Common myeloid progenitor, CD34-positive (primary cell): ENCODE measurements around the gene RAPGEF2.

Experiments used
- CTCF ChIA-PET: fragments of 350-600 bp; sonication (Branson Sonifier 250); formaldehyde crosslinking; loops from one replicate; lab custom pipeline; 2021; ENCODE audit warnings: antibody characterized with exemption; lab: Charles Lee
- POLR2A ChIA-PET: fragments of 350-600 bp; sonication (Branson Sonifier 250); formaldehyde crosslinking; loops from one replicate; lab custom pipeline; 2021; ENCODE audit warnings: antibody characterized with exemption; lab: Charles Lee
- DNase-seq, 3 donors: peaks; one replicate each; pipeline versions ENCODE4 v3.0.0 to v3.0.0-alpha.2; 2013
- H3K27ac ChIP-seq, 2 experiments: 1 replicate in 1 of 2; 2 replicates in 1 of 2; pipeline ENCODE4 v1.7.0; 2013; ENCODE audit warnings: inconsistent platforms in 2 of 2, low read length in 2 of 2, mild to moderate bottlenecking in 2 of 2, low read depth in 1 of 2, moderate library complexity in 1 of 2; ENCODE audit not compliant: severe bottlenecking in 2 of 2, insufficient read depth in 1 of 2, poor library complexity in 1 of 2
- H3K27me3 ChIP-seq, 5 experiments: replicated peaks in 2 of 5; 1 replicate in 3 of 5; 2 replicates in 2 of 5; pipeline versions ENCODE4 v1.6.1 to v1.7.0; 2013; ENCODE audit warnings: low read length in 4 of 5, mild to moderate bottlenecking in 2 of 5, moderate library complexity in 2 of 5, inconsistent platforms in 1 of 5; ENCODE audit not compliant: insufficient read depth in 5 of 5, control insufficient read depth in 4 of 5
- H3K36me3 ChIP-seq, 4 experiments: 1 replicate in 2 of 4; 2 replicates in 2 of 4; pipeline versions ENCODE4 v1.6.1 to v1.7.0; 2013; ENCODE audit warnings: low read length in 3 of 4, control low read depth in 1 of 4, mild to moderate bottlenecking in 1 of 4; ENCODE audit not compliant: control insufficient read depth in 4 of 4, insufficient read depth in 4 of 4
- H3K4me1 ChIP-seq, 4 experiments: 1 replicate in 3 of 4; 2 replicates in 1 of 4; pipeline versions ENCODE4 v1.6.1 to v1.7.1; 2013; ENCODE audit warnings: low read length in 3 of 4, mild to moderate bottlenecking in 3 of 4, control low read depth in 1 of 4, inconsistent platforms in 1 of 4, moderate library complexity in 1 of 4; ENCODE audit not compliant: control insufficient read depth in 4 of 4, insufficient read depth in 4 of 4; ENCODE audit errors: control extremely low read depth in 1 of 4
- H3K4me3 ChIP-seq, 7 experiments: 1 replicate in 4 of 7; 2 replicates in 3 of 7; pipeline versions ENCODE4 v1.5.1 to v1.7.0; 2013; ENCODE audit warnings: mild to moderate bottlenecking in 7 of 7, low read length in 6 of 7, moderate library complexity in 6 of 7, inconsistent platforms in 2 of 7, low read depth in 2 of 7, control low read depth in 1 of 7; ENCODE audit not compliant: insufficient read depth in 4 of 7, control insufficient read depth in 1 of 7; ENCODE audit errors: extremely low read depth in 1 of 7
- H3K9me3 ChIP-seq, 5 experiments: 1 replicate in 4 of 5; 2 replicates in 1 of 5; pipeline versions ENCODE4 v1.6.1 to v1.7.1; 2013; ENCODE audit warnings: low read length in 4 of 5, mild to moderate bottlenecking in 2 of 5, inconsistent platforms in 1 of 5, low read depth in 1 of 5, moderate library complexity in 1 of 5; ENCODE audit not compliant: control insufficient read depth in 4 of 5, insufficient read depth in 2 of 5; ENCODE audit errors: control extremely low read depth in 1 of 5
- WGBS: methylation state at CpG from one replicate; pipeline ENCODE4 v1.1.5; 2013; ENCODE audit not compliant: insufficient coverage; 5-methylcytosine and 5-hydroxymethylcytosine counted together

The RAPGEF2 gene

DNA sequence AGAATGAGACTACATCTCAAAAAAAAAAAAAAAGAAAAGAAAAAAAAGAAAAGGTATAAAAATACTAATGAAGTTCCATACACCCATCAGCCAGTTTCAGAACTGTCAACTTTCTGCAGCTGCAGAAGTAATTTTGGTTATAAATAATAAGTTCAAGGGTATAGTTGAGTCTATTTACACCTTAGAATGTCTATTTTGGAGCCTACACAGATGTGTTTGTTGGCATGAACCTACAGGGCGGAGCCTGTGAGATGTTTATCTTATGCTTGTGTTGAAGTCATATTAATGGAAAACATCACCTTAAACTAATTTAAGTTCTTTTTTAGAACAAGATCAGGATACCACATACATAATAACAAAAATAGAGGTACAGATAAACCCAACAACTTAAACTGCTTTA lies 85.8 kb downstream of the RAPGEF2 start:
- no peak for DNase-seq
- H3K27me3 ChIP-seq: no peaks in the 10 kb centered on the region
- ChIA-PET CTCF (interaction anchor here (1.3 kb wide), 1 partner anchor 11 kb away, joined by 3 read pairs; no protein-coding TSS in a partner anchor), POLR2A (no interaction called here)
- H3K4me3 ChIP-seq: no peak overlapping the region
- H3K36me3 ChIP-seq: peaks cover 0 to 6% (median 0%) of the 10 kb centered on the region in 4 experiments
- peaks cover 7 to 46% (median 11%) of the 10 kb centered on the region in 4 experiments for H3K4me1 ChIP-seq
- WGBS: no CpG with 5 or more reads among the region's 1 CpG
- no peak overlapping the region for H3K27ac ChIP-seq
- H3K9me3 ChIP-seq: peaks cover 0 to 2% (median 0%) of the 10 kb centered on the region in 5 experiments

DNA sequence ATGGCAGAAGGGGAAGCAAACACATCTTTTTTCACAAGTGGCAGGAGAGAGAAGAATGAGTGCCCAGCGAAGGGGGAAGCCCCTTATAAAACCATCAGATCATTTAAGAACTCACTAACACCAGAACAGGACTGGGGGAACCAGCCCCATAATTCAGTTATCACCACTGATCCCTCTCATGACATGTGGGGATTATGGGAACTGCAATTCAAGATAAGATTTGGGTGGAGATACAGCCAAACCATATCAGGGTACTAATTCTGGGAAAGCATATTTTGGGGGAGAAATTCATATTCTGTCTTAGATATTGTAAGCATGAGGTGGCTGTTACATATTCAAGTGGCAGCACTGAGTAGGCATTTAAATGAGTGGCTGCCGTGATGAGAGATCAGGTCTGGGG lies 87.8 kb downstream of the RAPGEF2 start:
- ChIA-PET POLR2A (no interaction called here), CTCF (interaction anchor here (1.0 to 3.8 kb wide), 5 partner anchors 9 to 341 kb away, joined by 3 to 27 read pairs (median 6); no protein-coding TSS in a partner anchor)
- Histone ChIP-seq H3K4me1 (peaks cover 7 to 54% (median 20%) of the 10 kb centered on the region in 4 experiments), H3K27me3 (no peaks in the 10 kb centered on the region), H3K4me3 (no peak overlapping the region), H3K9me3 (peaks cover 0 to 2% (median 0%) of the 10 kb centered on the region in 5 experiments), H3K27ac (no peak overlapping the region), H3K36me3 (peaks cover 0 to 10% (median 6%) of the 10 kb centered on the region in 4 experiments)
- 46% methylated on average over 1 of the region's 2 CpGs for WGBS
- DNase-seq: peak in 1 of 3 donors; percentile 50

DNA sequence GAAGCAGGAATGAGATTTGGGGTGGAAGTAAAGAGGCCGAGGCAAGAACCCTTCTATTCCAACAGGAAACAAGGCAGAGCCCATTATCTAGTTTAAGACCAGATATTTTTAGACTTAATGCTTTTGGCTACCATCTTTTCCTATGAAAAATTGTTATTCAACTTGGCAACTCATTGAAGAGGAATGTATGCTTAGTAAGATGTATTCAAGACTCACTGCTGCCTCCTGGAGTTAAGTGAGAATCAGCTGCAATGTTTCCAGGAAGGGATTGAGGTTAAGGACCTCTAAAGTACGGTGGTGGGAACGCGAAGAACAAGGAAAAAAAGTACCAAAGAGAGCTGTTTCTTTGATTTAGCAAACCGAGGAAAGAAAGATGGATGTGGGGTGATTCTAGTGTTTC lies 89.1 kb downstream of the RAPGEF2 start:
- no peak overlapping the region for H3K27ac ChIP-seq
- peaks cover 0 to 10% (median 6%) of the 10 kb centered on the region in 4 experiments for H3K36me3 ChIP-seq
- H3K4me1 ChIP-seq: peaks cover 7 to 57% (median 21%) of the 10 kb centered on the region in 4 experiments
- no peaks in the 10 kb centered on the region for H3K27me3 ChIP-seq
- no peak overlapping the region for H3K4me3 ChIP-seq
- peaks cover 0 to 2% (median 0%) of the 10 kb centered on the region in 5 experiments for H3K9me3 ChIP-seq
- POLR2A ChIA-PET: no interaction called here
- CTCF ChIA-PET: interaction anchor here (0.7 to 3.8 kb wide), 8 partner anchors 8 to 522 kb away, joined by 3 to 27 read pairs (median 5); no protein-coding TSS in a partner anchor
- WGBS: 71% methylated on average over 3 of the region's 5 CpGs
- peak in 2 of 3 donors; percentile 47 to 57 for DNase-seq

DNA sequence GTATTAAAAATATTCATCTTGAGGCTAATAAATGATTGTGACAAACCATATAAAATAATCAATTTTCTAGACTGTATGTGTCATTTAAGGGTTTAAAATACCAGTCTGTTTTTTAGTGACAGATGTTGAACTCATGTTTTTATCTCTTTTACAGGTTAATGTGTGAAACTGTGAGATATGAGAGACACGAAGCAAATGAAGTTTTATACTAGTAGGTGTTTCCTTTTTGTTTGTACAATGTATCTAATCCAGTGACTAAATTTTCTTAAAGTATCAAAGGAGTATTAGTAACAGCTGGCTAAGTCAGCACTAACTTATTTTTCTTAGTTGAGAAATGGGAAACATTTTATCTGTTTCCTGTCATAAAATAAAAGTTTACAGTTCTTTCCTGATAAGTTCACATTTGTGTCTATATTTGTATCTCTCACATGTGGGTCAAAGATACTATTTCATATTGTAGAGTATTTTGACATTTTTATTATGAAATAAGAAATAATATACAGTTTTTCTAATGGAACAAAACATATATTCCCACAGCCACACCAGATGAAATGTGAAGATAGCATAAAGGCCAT lies 90.3 kb downstream of the RAPGEF2 start:
- H3K4me3 ChIP-seq: peak overlapping the region in 1 of 7 experiments; percentile 30
- H3K27ac ChIP-seq: peak overlapping the region; percentile 44 to 47
- DNase-seq: peak in 1 of 3 donors; percentile 62
- ChIA-PET CTCF (interaction anchor here (1.7 to 2.9 kb wide), 2 partner anchors 10 to 15 kb away, joined by 4 to 10 read pairs; no protein-coding TSS in a partner anchor), POLR2A (no interaction called here)
- no CpG with 5 or more reads among the region's 1 CpG for WGBS
- peaks cover 0 to 10% (median 4%) of the 10 kb centered on the region in 4 experiments for H3K36me3 ChIP-seq
- peaks cover 7 to 65% (median 26%) of the 10 kb centered on the region in 4 experiments for H3K4me1 ChIP-seq
- peaks cover 0 to 2% (median 0%) of the 10 kb centered on the region in 5 experiments for H3K9me3 ChIP-seq
- H3K27me3 ChIP-seq: no peaks in the 10 kb centered on the region

DNA sequence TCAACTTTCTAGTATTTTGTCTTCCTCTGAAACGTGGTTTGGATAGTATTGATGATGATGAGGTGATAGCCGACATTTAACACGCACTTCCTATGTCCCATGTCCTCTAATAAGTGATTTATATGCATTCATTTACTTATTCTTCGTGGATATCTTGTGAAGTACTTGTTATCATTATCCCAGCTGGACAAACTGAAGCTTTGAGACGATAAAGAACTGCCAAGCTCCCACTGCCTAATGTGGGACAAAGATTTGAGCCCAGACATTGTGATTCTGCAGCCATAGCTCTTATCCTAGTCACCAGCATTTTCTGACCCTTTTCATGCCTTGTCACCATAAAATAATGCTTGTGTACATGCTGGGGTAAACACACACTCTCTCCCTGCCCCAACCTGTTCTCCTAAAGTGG lies 92.5 kb downstream of the RAPGEF2 start:
- Histone ChIP-seq H3K4me1 (peaks cover 12 to 66% (median 29%) of the 10 kb centered on the region in 4 experiments), H3K9me3 (no peaks in the 10 kb centered on the region), H3K36me3 (peaks cover 0 to 10% (median 2%) of the 10 kb centered on the region in 4 experiments), H3K27me3 (no peaks in the 10 kb centered on the region), H3K4me3 (no peak overlapping the region), H3K27ac (peak overlapping the region in 1 of 2 experiments; percentile 20)
- ChIA-PET POLR2A (no interaction called here), CTCF (interaction anchor here (1.7 to 3.6 kb wide), 4 partner anchors 8 to 338 kb away, joined by 5 to 14 read pairs (median 8); no protein-coding TSS in a partner anchor)
- 100% methylated on average over 1 of the region's 5 CpGs for WGBS
- DNase-seq: peak in 2 of 3 donors; percentile 54 to 72

DNA sequence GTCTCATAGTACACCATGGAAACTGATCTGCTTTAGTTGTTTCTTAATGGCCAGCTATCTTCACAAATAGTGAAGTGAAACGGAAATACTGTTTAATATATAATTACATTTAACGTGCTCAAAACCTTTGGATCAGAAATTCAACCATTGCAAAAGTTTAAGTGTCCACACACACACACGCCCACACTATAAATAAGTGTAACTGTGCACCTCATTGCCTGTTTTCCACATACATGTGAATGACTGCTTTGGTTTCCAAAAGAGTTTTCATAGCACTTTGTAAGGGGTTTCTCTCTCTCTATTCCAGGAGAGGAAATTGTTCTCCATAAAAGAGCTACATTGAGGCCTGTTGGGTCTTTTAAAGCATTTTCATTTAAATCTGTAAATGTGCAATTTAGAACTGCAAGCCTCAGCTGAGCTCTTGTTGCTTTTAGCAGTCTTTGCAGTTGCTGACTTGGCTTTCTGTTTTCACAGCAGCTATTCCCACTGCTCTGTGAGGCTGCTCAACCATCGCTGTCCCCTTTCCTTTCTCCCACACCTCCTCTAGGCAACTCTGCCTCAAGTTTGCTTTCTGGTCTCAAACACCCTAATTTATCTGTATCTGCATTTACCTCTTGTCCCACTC lies 94.5 kb downstream of the RAPGEF2 start:
- CTCF ChIA-PET: interaction anchor here (0.8 to 3.6 kb wide), 4 partner anchors 14 to 340 kb away, joined by 3 to 14 read pairs (median 3); no protein-coding TSS in a partner anchor
- Histone ChIP-seq H3K27ac (peak overlapping the region in 1 of 2 experiments; percentile 36), H3K4me3 (peak overlapping the region in 3 of 7 experiments; percentile 39 to 45 (median 43)), H3K36me3 (peaks cover 0 to 10% (median 2%) of the 10 kb centered on the region in 4 experiments), H3K4me1 (peaks cover 10 to 65% (median 24%) of the 10 kb centered on the region in 4 experiments), H3K9me3 (no peaks in the 10 kb centered on the region), H3K27me3 (no peaks in the 10 kb centered on the region)
- no peak for DNase-seq
- POLR2A ChIA-PET: no interaction called here
- 67% methylated on average over 2 of the region's 4 CpGs for WGBS
